Measurements from ENCODE around the gene TMEM116. TPM values are rescaled to one million over a fixed set of nuclear protein-coding genes. Genes with fewer than 3 reads are reported as not detected.

The TMEM116 gene
- total RNA-seq, 1 donor = 10.5 TPM

- TF ChIP-seq, protein P1, sequence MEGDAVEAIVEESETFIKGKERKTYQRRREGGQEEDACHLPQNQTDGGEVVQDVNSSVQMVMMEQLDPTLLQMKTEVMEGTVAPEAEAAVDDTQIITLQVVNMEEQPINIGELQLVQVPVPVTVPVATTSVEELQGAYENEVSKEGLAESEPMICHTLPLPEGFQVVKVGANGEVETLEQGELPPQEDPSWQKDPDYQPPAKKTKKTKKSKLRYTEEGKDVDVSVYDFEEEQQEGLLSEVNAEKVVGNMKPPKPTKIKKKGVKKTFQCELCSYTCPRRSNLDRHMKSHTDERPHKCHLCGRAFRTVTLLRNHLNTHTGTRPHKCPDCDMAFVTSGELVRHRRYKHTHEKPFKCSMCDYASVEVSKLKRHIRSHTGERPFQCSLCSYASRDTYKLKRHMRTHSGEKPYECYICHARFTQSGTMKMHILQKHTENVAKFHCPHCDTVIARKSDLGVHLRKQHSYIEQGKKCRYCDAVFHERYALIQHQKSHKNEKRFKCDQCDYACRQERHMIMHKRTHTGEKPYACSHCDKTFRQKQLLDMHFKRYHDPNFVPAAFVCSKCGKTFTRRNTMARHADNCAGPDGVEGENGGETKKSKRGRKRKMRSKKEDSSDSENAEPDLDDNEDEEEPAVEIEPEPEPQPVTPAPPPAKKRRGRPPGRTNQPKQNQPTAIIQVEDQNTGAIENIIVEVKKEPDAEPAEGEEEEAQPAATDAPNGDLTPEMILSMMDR (IDR thresholded peaks at IDR 0.05; ENCODE audit: extremely low read depth, low read depth, low read length) = no peak
- no peaks in the 10 kb centered on the region for H4K20me1 ChIP-seq (ENCODE audit: insufficient read depth, low read length)
- H3K4me1 ChIP-seq (ENCODE audit: insufficient read depth, low read length) = no peaks in the 10 kb centered on the region
- H3K4me2 ChIP-seq (ENCODE audit: insufficient read depth, low read length) = no peak overlapping the region
- H3K4me3 ChIP-seq (ENCODE audit: insufficient read depth, low read length) = no peak overlapping the region
- no peaks in the 10 kb centered on the region for H3K9me3 ChIP-seq (ENCODE audit: low read depth, low read length)
- DNase-seq (ENCODE audit: insufficient read length, low spot score, missing footprints) = no peak
- H3K79me2 ChIP-seq (ENCODE audit: insufficient read depth, low read length) = no peaks in the 10 kb centered on the region
- H3K27ac ChIP-seq (ENCODE audit: low read depth, low read length) = no peak overlapping the region
- no peak overlapping the region for H2AFZ ChIP-seq (ENCODE audit: low read length)
- H3K36me3 ChIP-seq (ENCODE audit: insufficient read depth, low read length) = no peaks in the 10 kb centered on the region
- no peaks in the 10 kb centered on the region for H3K27me3 ChIP-seq (ENCODE audit: insufficient read depth, low read length)
These were observed 85.6 kb downstream of the TMEM116 start for GRCh38 chr12:111927346-111927745.

GRCh38 chr12:111926631-111927030, 86.3 kb downstream of the TMEM116 start:
- H3K4me1 ChIP-seq (ENCODE audit: insufficient read depth, low read length) = no peaks in the 10 kb centered on the region
- H3K36me3 ChIP-seq (ENCODE audit: insufficient read depth, low read length) = no peaks in the 10 kb centered on the region
- no peaks in the 10 kb centered on the region for H3K9me3 ChIP-seq (ENCODE audit: low read depth, low read length)
- DNase-seq (ENCODE audit: insufficient read length, low spot score, missing footprints) = no peak
- no peak overlapping the region for H2AFZ ChIP-seq (ENCODE audit: low read length)
- H4K20me1 ChIP-seq (ENCODE audit: insufficient read depth, low read length) = no peaks in the 10 kb centered on the region
- no peaks in the 10 kb centered on the region for H3K79me2 ChIP-seq (ENCODE audit: insufficient read depth, low read length)
- H3K4me2 ChIP-seq (ENCODE audit: insufficient read depth, low read length) = no peak overlapping the region
- H3K4me3 ChIP-seq (ENCODE audit: insufficient read depth, low read length) = no peak overlapping the region
- H3K27me3 ChIP-seq (ENCODE audit: insufficient read depth, low read length) = no peaks in the 10 kb centered on the region
- TF ChIP-seq, protein P1 (IDR thresholded peaks at IDR 0.05; ENCODE audit: extremely low read depth, low read depth, low read length) = no peak
- no peak overlapping the region for H3K27ac ChIP-seq (ENCODE audit: low read depth, low read length)

DNA sequence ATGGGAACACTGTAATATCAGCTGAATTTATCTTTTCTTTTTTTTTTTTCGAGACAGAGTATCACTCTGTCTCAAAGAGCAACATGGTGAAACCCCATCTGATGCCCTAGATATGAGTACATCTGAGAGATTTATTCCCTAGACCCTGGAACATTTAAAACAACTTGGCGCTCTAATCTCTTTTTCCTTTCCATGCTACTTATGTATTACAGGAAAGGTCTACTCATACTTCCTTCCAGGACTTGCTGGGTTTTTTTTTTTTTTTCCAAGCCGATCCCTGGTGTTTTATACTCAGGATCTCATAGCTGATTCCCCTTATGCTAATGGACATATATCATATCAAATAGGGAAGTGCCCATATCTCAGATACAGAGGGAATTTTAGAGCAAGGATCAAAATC, 87.8 kb downstream of the TMEM116 start:
- H3K4me3 ChIP-seq (ENCODE audit: insufficient read depth, low read length) = no peak overlapping the region
- no peaks in the 10 kb centered on the region for H3K36me3 ChIP-seq (ENCODE audit: insufficient read depth, low read length)
- no peak overlapping the region for H3K27ac ChIP-seq (ENCODE audit: low read depth, low read length)
- no peaks in the 10 kb centered on the region for H3K9me3 ChIP-seq (ENCODE audit: low read depth, low read length)
- DNase-seq (ENCODE audit: insufficient read length, low spot score, missing footprints) = no peak
- no peak overlapping the region for H3K4me2 ChIP-seq (ENCODE audit: insufficient read depth, low read length)
- no peaks in the 10 kb centered on the region for H4K20me1 ChIP-seq (ENCODE audit: insufficient read depth, low read length)
- H3K27me3 ChIP-seq (ENCODE audit: insufficient read depth, low read length) = no peaks in the 10 kb centered on the region
- no peak overlapping the region for H2AFZ ChIP-seq (ENCODE audit: low read length)
- H3K4me1 ChIP-seq (ENCODE audit: insufficient read depth, low read length) = no peaks in the 10 kb centered on the region
- no peaks in the 10 kb centered on the region for H3K79me2 ChIP-seq (ENCODE audit: insufficient read depth, low read length)
- TF ChIP-seq, protein P1 (IDR thresholded peaks at IDR 0.05; ENCODE audit: extremely low read depth, low read depth, low read length) = no peak

DNA sequence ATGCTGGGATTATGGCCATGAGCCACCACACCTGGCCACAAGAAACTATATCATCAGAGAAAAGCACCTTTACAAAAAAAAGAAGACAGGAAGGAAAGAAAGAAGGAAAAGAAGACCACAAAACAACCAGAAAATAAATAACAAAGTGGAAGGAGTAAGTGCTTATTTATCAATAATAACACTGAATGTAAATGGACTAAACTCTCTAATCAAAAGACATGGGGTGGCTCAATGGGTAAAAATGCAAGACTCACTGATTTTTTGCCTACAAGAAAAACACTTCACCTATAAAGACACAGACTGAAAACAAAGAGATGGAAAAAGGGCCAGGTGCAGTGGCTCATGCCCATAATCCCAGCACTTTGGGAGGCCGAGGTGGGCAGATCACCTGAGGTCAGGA, 105.2 kb downstream of the TMEM116 start:
- no peaks in the 10 kb centered on the region for H3K27me3 ChIP-seq (ENCODE audit: insufficient read depth, low read length)
- no peak overlapping the region for H3K27ac ChIP-seq (ENCODE audit: low read depth, low read length)
- no peak for DNase-seq (ENCODE audit: insufficient read length, low spot score, missing footprints)
- H2AFZ ChIP-seq (ENCODE audit: low read length) = no peak overlapping the region
- H3K36me3 ChIP-seq (ENCODE audit: insufficient read depth, low read length) = peaks cover 3% of the 10 kb centered on the region
- H3K9me3 ChIP-seq (ENCODE audit: low read depth, low read length) = no peaks in the 10 kb centered on the region
- H3K4me1 ChIP-seq (ENCODE audit: insufficient read depth, low read length) = no peaks in the 10 kb centered on the region
- TF ChIP-seq, protein P1 (IDR thresholded peaks at IDR 0.05; ENCODE audit: extremely low read depth, low read depth, low read length) = no peak
- no peaks in the 10 kb centered on the region for H4K20me1 ChIP-seq (ENCODE audit: insufficient read depth, low read length)
- H3K4me2 ChIP-seq (ENCODE audit: insufficient read depth, low read length) = no peak overlapping the region
- H3K4me3 ChIP-seq (ENCODE audit: insufficient read depth, low read length) = no peak overlapping the region
- no peaks in the 10 kb centered on the region for H3K79me2 ChIP-seq (ENCODE audit: insufficient read depth, low read length)

Measured in osteoblast (primary cell).